Activated CD4-positive, alpha-beta T cell treated with anti-CD3 and anti-CD28 coated beads, Interleukin-2, amount 10 ng/mL, durations not matched to agents 7 days and 5 days (primary cell): Measurements from ENCODE around the gene EEF2K. TPM values are rescaled to one million over a fixed set of nuclear protein-coding genes. Genes with fewer than 3 reads are reported as not detected.
A peak's percentile ranks its signal among the peaks of the same experiment; 100 is the strongest.

Source experiments
- CTCF ChIA-PET: fragments of 350-600 bp; sonication (Branson Sonifier 250); formaldehyde crosslinking; loops from one replicate; lab custom pipeline; 2021; ENCODE audit warnings: antibody characterized with exemption; lab: Charles Lee
- POLR2A ChIA-PET: fragments of 350-600 bp; sonication (Branson Sonifier 250); formaldehyde crosslinking; loops from one replicate; lab custom pipeline; 2021; ENCODE audit warnings: antibody characterized with exemption; lab: Charles Lee
- DNase-seq: peaks from one replicate; pipeline ENCODE4 v3.0.0-alpha.2; 2020
- H3K27ac Mint-ChIP-seq: one replicate; pipeline ENCODE4 v1.8.0; 2021; ENCODE audit warnings: mild to moderate bottlenecking, moderate library complexity, mixed read lengths
- H3K27me3 Mint-ChIP-seq: one replicate; pipeline ENCODE4 v1.8.0; 2021; ENCODE audit warnings: mixed read lengths
- H3K36me3 Mint-ChIP-seq: one replicate; pipeline ENCODE4 v1.8.0; 2021; ENCODE audit warnings: low read depth, mixed read lengths
- H3K4me1 Mint-ChIP-seq: one replicate; pipeline ENCODE4 v1.8.0; 2021; ENCODE audit warnings: mixed read lengths
- H3K4me3 Mint-ChIP-seq: one replicate; pipeline ENCODE4 v1.8.0; 2021; ENCODE audit warnings: mild to moderate bottlenecking, moderate library complexity, mixed read lengths
- H3K9me3 Mint-ChIP-seq: one replicate; pipeline ENCODE4 v1.8.0; 2021; ENCODE audit warnings: mixed read lengths
- total RNA-seq, 2 experiments: library from RNA; stranded (reverse); gene quantifications; one replicate each; pipeline ENCODE4 v1.2.3, GENCODE V29; 2021

Gene EEF2K
- total RNA-seq, 2 experiments from 2014 or later: 21.9 to 23.8 TPM

GRCh38 chr16:22217890-22218730 is 12.0 kb downstream of the EEF2K start:
- Mint-ChIP-seq H3K4me1 (peaks cover 10% of the 10 kb centered on the region), H3K4me3 (no peak overlapping the region), H3K27me3 (no peaks in the 10 kb centered on the region), H3K9me3 (no peaks in the 10 kb centered on the region), H3K27ac (peak overlapping the region; percentile 31), H3K36me3 (peaks cover 6% of the 10 kb centered on the region)
- CTCF ChIA-PET: interaction anchor here (0.9 to 2.5 kb wide), 4 partner anchors 10 to 21 kb away, joined by 3 to 9 read pairs (median 4); partner anchors contain the start of gene EEF2K
- POLR2A ChIA-PET: no interaction called here
- no peak for DNase-seq

- Mint-ChIP-seq H3K27ac (peak overlapping the region; percentile 31), H3K4me1 (peaks cover 7% of the 10 kb centered on the region), H3K36me3 (peaks cover 6% of the 10 kb centered on the region), H3K9me3 (no peaks in the 10 kb centered on the region), H3K4me3 (no peak overlapping the region), H3K27me3 (no peaks in the 10 kb centered on the region)
- ChIA-PET POLR2A (interaction anchor here (0.6 kb wide), 1 partner anchor 52 kb away, joined by 3 read pairs; no protein-coding TSS in a partner anchor), CTCF (interaction anchor here (0.6 to 2.5 kb wide), 9 partner anchors 9 to 947 kb away, joined by 3 to 9 read pairs (median 3); partner anchors contain the start of gene EEF2K)
- no peak for DNase-seq
Observed at GRCh38 chr16:22219389-22220068, 13.5 kb downstream of the EEF2K start.

GRCh38 chr16:22220069-22220440 is 14.0 kb downstream of the EEF2K start:
- peaks cover 5% of the 10 kb centered on the region for H3K36me3 Mint-ChIP-seq
- no peaks in the 10 kb centered on the region for H3K9me3 Mint-ChIP-seq
- H3K27ac Mint-ChIP-seq: no peak overlapping the region
- no peak overlapping the region for H3K4me3 Mint-ChIP-seq
- POLR2A ChIA-PET: no interaction called here
- peaks cover 7% of the 10 kb centered on the region for H3K4me1 Mint-ChIP-seq
- H3K27me3 Mint-ChIP-seq: no peaks in the 10 kb centered on the region
- no peak for DNase-seq
- CTCF ChIA-PET: interaction anchor here (0.7 to 2.5 kb wide), 7 partner anchors 10 to 432 kb away, joined by 3 to 9 read pairs (median 3); partner anchors contain the start of gene EEF2K

- no peak overlapping the region for H3K4me3 Mint-ChIP-seq
- no peak overlapping the region for H3K27ac Mint-ChIP-seq
- ChIA-PET POLR2A (no interaction called here), CTCF (interaction anchor here (1.6 to 2.5 kb wide), 2 partner anchors 13 to 15 kb away, joined by 7 to 9 read pairs; no protein-coding TSS in a partner anchor)
- H3K36me3 Mint-ChIP-seq: peaks cover 4% of the 10 kb centered on the region
- H3K27me3 Mint-ChIP-seq: no peaks in the 10 kb centered on the region
- H3K4me1 Mint-ChIP-seq: peaks cover 5% of the 10 kb centered on the region
- DNase-seq: no peak
- H3K9me3 Mint-ChIP-seq: no peaks in the 10 kb centered on the region
Observed at GRCh38 chr16:22220714-22221113, 14.6 kb downstream of the EEF2K start.

- Mint-ChIP-seq H3K4me3 (no peak overlapping the region), H3K9me3 (no peaks in the 10 kb centered on the region), H3K27ac (no peak overlapping the region), H3K4me1 (peaks cover 2% of the 10 kb centered on the region), H3K27me3 (no peaks in the 10 kb centered on the region), H3K36me3 (peaks cover 5% of the 10 kb centered on the region)
- ChIA-PET CTCF (interaction anchor here (0.6 to 1.7 kb wide), 5 partner anchors 12 to 1040 kb away, joined by 3 to 4 read pairs (median 3); partner anchors contain the start of gene POLR3E), POLR2A (no interaction called here)
- DNase-seq: no peak
Observed at GRCh38 chr16:22222006-22222405, 15.9 kb downstream of the EEF2K start.

- Mint-ChIP-seq H3K4me1 (no peaks in the 10 kb centered on the region), H3K4me3 (no peak overlapping the region), H3K9me3 (no peaks in the 10 kb centered on the region), H3K27ac (no peak overlapping the region), H3K36me3 (peaks cover 5% of the 10 kb centered on the region), H3K27me3 (no peaks in the 10 kb centered on the region)
- ChIA-PET CTCF (interaction anchor here (0.6 to 1.7 kb wide), 3 partner anchors 9 to 27 kb away, joined by 3 read pairs; no protein-coding TSS in a partner anchor), POLR2A (no interaction called here)
- no peak for DNase-seq
Observed at GRCh38 chr16:22222998-22223397, 16.9 kb downstream of the EEF2K start.

GRCh38 chr16:22225060-22225459 is 19.0 kb downstream of the EEF2K start:
- H3K9me3 Mint-ChIP-seq: no peaks in the 10 kb centered on the region
- H3K27me3 Mint-ChIP-seq: no peaks in the 10 kb centered on the region
- POLR2A ChIA-PET: interaction anchor here (0.6 kb wide), 1 partner anchor 946 kb away, joined by 6 read pairs; no protein-coding TSS in a partner anchor
- no peak overlapping the region for H3K4me3 Mint-ChIP-seq
- no peak for DNase-seq
- H3K36me3 Mint-ChIP-seq: peaks cover 13% of the 10 kb centered on the region
- no peaks in the 10 kb centered on the region for H3K4me1 Mint-ChIP-seq
- CTCF ChIA-PET: interaction anchor here (0.6 to 3.2 kb wide), 5 partner anchors 18 to 37 kb away, joined by 3 to 13 read pairs (median 3); partner anchors contain the start of gene EEF2K
- H3K27ac Mint-ChIP-seq: no peak overlapping the region

- no peak for DNase-seq
- Mint-ChIP-seq H3K36me3 (peaks cover 17% of the 10 kb centered on the region), H3K4me3 (no peak overlapping the region), H3K27ac (peak overlapping the region; percentile 13), H3K4me1 (peaks cover 6% of the 10 kb centered on the region), H3K9me3 (no peaks in the 10 kb centered on the region), H3K27me3 (no peaks in the 10 kb centered on the region)
- POLR2A ChIA-PET: no interaction called here
- CTCF ChIA-PET: interaction anchor here (0.7 to 1.3 kb wide), 3 partner anchors 10 to 32 kb away, joined by 3 read pairs; partner anchors contain the start of gene EEF2K
Observed at GRCh38 chr16:22229889-22230288, 23.8 kb downstream of the EEF2K start.

GRCh38 chr16:22232277-22233036 is 26.4 kb downstream of the EEF2K start:
- H3K9me3 Mint-ChIP-seq: no peaks in the 10 kb centered on the region
- H3K27ac Mint-ChIP-seq: no peak overlapping the region
- CTCF ChIA-PET: interaction anchor here (0.5 to 2.3 kb wide), 4 partner anchors 9 to 125 kb away, joined by 3 to 9 read pairs (median 4); no protein-coding TSS in a partner anchor
- no peaks in the 10 kb centered on the region for H3K27me3 Mint-ChIP-seq
- POLR2A ChIA-PET: no interaction called here
- DNase-seq: no peak
- no peak overlapping the region for H3K4me3 Mint-ChIP-seq
- H3K4me1 Mint-ChIP-seq: peaks cover 6% of the 10 kb centered on the region
- peaks cover 20% of the 10 kb centered on the region for H3K36me3 Mint-ChIP-seq

GRCh38 chr16:22233037-22233372 is 26.9 kb downstream of the EEF2K start:
- H3K27me3 Mint-ChIP-seq: no peaks in the 10 kb centered on the region

GRCh38 chr16:22235839-22236745 is 30.0 kb downstream of the EEF2K start:
- peaks cover 22% of the 10 kb centered on the region for H3K36me3 Mint-ChIP-seq
- no peaks in the 10 kb centered on the region for H3K9me3 Mint-ChIP-seq
- no peak overlapping the region for H3K4me3 Mint-ChIP-seq
- no peak for DNase-seq
- peaks cover 33% of the 10 kb centered on the region for H3K4me1 Mint-ChIP-seq
- no peaks in the 10 kb centered on the region for H3K27me3 Mint-ChIP-seq
- ChIA-PET POLR2A (no interaction called here), CTCF (interaction anchor here (0.6 to 1.3 kb wide), 3 partner anchors 16 to 1559 kb away, joined by 3 to 7 read pairs (median 3); no protein-coding TSS in a partner anchor)
- H3K27ac Mint-ChIP-seq: no peak overlapping the region

More at GRCh38 chr16:22233037-22233372, 26.9 kb downstream of the EEF2K start:
- Mint-ChIP-seq H3K36me3 (peaks cover 20% of the 10 kb centered on the region), H3K4me1 (peaks cover 6% of the 10 kb centered on the region), H3K4me3 (no peak overlapping the region), H3K27ac (no peak overlapping the region), H3K9me3 (no peaks in the 10 kb centered on the region)
- ChIA-PET CTCF (interaction anchor here (0.5 to 2.7 kb wide), 6 partner anchors 8 to 86 kb away, joined by 3 to 9 read pairs (median 5); partner anchors contain the start of gene EEF2K), POLR2A (no interaction called here)
- no peak for DNase-seq
